ENCODE results near the gene TMEM175.
"Not testable (repeated sequence)": the region's sequence is repeated elsewhere in the genome, so short reads cannot be mapped to it uniquely, and the experiment has no call there.

The TMEM175 gene

GRCh38 chr4:990746-991367, 58.6 kb downstream of the TMEM175 start:
- no peak for DNase-seq (ENCODE audit: low read depth)

GRCh38 chr4:991451-992296, 59.4 kb downstream of the TMEM175 start:
- DNase-seq (ENCODE audit: low read depth): no peak

DNA sequence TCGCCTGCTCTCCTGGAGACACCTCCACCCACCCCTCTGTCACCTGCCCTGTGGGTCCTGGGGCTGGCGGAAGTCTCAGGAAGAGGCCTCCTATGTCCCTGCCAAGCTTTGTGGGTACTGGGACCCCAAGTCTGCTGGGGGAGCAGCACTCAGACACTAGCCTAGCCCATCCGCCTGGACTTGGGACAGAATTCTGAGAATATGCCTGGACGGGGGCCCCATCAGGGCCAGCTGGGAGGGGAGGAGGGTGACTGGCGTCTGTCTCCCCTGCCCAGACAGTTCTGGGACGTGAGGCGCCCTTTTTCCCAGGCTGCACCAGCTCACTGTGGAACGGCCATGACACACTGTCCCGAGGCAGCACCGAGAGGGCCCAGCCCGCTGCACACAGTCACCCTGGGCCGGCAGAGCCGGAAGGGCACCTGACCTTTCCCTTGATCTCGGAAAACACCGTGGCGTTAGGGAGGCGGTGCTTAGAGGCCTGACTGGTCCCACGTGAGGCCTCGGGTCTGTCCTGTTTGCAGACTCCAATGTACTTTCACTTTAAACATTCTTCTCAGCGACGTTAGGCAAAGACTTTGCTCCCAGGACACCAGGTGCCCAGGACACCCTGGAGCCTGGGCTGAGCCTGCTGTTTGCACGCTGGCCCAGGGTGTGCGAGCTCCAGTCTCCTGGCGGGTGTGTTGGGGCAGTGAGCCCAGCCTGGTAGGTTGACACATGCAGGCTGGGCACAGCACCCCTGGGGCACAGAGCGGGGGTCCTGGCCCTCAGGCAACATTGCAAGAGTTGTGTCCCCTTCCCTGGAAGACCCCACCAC, 60.2 kb downstream of the TMEM175 start:
- DNase-seq (ENCODE audit: low read depth): no peak

GRCh38 chr4:993111-994029, 61.1 kb downstream of the TMEM175 start, which contains the start of gene SLC26A1:
TSS of gene SLC26A1 (minus strand) at chr4:993404. CDS start at chr4:991703, 1,701 bp downstream.
- DNase-seq (ENCODE audit: low read depth): no peak

GRCh38 chr4:995311-996026, 63.2 kb downstream of the TMEM175 start:
- DNase-seq (ENCODE audit: low read depth): no peak

DNA sequence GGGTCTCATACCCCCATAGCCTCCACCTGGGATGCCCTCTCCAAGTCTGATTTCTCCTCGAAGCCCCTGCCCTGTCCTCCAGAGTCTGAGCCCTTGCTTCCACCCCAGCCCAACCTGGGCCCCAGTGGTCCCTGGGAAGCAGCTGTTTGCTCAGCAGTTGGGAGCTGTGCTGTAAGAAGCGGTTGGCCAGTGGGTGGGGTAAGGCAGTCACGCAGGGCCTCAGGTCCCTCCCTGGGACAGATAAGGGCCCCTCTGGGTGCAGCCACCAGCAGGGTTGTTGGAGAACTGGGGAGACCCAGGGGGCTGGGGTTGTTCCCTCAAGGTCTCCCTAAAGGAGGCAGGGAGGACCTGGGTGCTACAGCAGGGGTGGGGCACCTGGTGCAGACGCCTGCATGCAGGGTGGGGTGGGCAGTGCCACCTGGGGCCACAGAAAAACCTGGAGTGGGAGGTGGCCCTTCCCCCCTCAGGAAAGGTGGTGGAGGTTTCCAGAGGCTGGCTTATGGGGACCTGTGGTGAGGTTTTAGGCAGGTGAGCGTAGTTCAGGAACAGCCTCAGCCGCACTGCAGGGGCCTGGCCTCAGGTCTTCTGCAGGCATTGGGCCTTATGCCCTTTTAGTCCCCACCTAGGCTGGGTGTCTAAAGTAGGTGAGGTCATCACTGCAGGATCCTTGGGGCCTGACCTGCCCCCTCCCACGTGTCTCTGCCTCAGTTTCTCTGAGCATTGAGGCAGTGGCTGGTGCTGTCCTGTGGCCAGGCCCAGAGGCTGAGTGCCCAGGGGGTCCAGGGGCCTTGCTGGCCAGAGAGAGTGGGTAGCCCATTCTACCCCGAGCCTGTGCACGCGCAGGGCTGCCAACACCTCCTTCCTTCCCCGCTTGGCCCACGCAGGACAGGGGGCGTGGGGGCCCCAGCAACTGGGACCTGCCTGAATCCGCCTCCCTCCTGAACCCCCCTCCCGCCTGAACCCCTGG, 64.1 kb downstream of the TMEM175 start:
- DNase-seq (ENCODE audit: low read depth): no peak

GRCh38 chr4:996997-997374, 64.7 kb downstream of the TMEM175 start:
- DNase-seq (ENCODE audit: low read depth): no peak

- no peak for DNase-seq (ENCODE audit: low read depth)
Measured at GRCh38 chr4:997375-998071, 65.3 kb downstream of the TMEM175 start.

- DNase-seq (ENCODE audit: low read depth): no peak
Measured at GRCh38 chr4:998096-998691, 65.9 kb downstream of the TMEM175 start.

DNA sequence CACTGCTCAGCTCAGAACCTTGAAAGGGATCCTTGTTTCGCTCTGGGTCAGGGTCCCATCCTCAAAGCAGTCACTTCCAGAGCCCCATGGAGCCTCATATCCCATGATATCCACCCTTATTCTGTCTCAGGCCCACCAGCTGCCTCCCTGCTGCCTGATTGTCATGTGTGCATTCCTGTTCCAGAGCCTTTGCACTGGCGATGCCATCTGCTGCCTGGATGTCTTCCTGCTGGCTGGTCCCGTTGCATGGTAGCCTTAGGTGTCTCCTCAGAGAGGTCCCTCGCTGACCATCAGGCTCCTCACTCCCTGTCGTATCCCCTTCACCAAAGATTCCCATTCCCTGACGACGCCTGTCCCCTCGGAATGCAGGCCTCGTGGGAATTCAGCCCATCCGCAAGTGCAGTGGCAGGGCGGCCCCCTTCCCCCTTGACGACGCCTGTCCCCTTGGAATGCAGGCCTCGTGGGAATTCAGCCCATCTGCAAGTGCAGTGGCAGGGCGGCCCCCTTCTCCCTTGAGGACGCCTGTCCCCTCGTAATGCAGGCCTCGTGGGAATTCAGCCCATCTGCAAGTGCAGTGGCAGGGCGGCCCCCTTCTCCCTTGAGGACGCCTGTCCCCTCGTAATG, 67.1 kb downstream of the TMEM175 start:
- DNase-seq (ENCODE audit: low read depth): not testable (repeated sequence)

GRCh38 chr4:999882-1000425, 67.7 kb downstream of the TMEM175 start:
- DNase-seq (ENCODE audit: low read depth): no peak

DNA sequence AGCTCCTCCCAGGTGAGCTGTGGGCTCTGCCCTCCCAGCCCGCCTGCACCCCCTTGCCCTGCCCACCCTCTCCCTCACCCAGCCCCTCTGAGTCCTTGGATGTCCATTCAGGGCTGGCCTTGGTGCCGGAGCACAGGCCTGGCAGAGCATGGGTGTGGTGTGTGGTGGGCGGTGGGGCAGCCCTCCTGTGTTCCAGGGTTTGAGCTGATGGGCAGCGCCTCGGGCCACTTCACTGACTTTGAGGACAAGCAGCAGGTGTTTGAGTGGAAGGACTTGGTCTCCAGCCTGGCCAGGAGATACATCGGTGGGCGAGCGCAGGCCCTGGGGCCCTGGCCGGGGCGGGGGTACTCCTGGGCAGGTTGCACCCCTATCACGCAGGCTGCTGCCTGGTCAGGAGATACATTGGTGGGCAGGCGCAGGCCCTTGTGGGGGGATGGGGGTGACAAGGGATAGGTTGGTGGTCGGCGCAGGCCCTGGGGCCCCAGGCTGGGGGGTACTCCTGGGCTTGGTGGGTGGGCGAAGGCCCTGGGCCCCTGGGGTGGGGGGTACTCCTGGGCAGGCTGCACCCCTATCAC, 68.5 kb downstream of the TMEM175 start:
- no peak for DNase-seq (ENCODE audit: low read depth)

GRCh38 chr4:1001561-1002130, 69.4 kb downstream of the TMEM175 start:
- DNase-seq (ENCODE audit: low read depth): no peak

DNA sequence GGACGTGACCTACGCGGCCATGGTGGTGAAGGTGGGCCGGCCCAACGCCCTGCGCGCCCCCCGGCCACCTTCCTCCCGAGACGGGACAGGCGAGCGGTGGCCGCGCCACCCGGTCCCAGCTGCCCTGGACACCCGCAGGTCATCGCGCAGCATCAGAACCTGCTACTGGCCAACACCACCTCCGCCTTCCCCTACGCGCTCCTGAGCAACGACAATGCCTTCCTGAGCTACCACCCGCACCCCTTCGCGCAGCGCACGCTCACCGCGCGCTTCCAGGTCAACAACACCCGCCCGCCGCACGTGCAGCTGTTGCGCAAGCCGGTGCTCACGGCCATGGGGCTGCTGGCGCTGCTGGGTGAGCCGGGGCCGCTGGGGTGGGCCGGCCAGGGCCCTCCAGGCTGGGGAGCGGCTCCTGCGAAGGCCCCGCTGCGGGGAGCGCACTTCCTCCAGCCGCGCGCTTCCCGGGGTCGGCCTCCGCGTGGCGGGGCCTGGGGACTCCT, 69.9 kb downstream of the TMEM175 start:
- no peak for DNase-seq (ENCODE audit: low read depth)

DNA sequence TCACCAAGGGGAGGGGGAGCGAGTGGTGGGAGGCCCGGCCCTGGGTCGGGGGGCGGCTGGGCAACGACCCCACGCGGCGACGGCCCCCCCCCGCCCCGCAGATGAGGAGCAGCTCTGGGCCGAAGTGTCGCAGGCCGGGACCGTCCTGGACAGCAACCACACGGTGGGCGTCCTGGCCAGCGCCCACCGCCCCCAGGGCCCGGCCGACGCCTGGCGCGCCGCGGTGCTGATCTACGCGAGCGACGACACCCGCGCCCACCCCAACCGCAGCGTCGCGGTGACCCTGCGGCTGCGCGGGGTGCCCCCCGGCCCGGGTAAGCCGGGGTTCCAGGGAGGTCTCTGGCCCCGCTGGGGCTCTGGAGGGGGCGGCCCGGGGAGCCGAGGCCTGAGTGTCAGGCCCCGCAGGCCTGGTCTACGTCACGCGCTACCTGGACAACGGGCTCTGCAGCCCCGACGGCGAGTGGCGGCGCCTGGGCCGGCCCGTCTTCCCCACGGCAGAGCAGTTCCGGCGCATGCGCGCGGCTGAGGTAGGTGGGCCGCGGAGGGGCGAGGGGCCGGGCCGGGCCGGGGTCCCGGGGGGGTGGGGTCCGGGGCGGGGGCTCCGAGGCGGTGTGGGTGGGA, 70.5 kb downstream of the TMEM175 start:
- DNase-seq (ENCODE audit: low read depth): no peak

DNA sequence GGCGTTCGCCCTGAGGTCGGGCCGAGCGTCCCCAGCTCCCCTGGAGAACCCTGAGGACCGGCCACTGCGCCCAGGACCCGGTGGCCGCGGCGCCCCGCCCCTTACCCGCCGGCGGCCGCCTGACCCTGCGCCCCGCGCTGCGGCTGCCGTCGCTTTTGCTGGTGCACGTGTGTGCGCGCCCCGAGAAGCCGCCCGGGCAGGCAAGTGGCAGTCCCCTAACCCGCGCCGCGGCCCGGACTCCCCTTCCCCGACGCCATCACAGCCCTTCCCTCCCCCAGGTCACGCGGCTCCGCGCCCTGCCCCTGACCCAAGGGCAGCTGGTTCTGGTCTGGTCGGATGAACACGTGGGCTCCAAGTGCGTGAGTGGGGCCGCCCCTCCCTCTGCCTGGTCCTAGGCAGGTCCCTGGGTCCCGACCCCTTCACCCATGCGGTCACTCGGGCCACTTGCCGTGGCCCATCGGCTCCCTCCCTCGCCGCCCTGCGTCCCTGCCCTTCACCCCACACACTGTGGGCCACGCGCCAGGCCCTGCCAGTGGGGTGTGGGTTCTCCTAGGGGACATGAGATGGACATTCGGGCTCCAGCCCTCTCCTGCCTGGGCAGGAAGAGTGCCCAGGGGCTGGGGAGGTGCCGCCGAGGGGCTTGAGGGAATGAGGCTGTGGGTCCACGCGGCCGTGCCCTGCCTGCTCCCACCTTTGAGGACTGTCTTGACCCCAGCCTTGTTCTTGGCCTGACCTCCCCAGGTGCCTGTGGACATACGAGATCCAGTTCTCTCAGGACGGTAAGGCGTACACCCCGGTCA, 71.2 kb downstream of the TMEM175 start:
- no peak for DNase-seq (ENCODE audit: low read depth)
